Gastroesophageal sphincter (tissue), 4 donors: ENCODE data around the gene NEU1. TPM values are rescaled to one million over a fixed set of nuclear protein-coding genes. Genes with fewer than 3 reads are reported as not detected.
"Not testable (repeated sequence)": the region's sequence is repeated elsewhere in the genome, so short reads cannot be mapped to it uniquely, and the experiment has no call there.

ENCODE experiments used
- ATAC-seq: fragments of 150-250 bp; one replicate; pipeline ENCODE4 v1.9.1; 2016; ENCODE audit warnings: mild to moderate bottlenecking, moderate library complexity
- H3K27ac ChIP-seq, 4 donors: fragments of 200-600 bp; sonication (generic) in 3 of 4; 1 replicate in 3 of 4; 2 replicates in 1 of 4; pipeline ENCODE4 v1.5.1; 2016 to 2019
- H3K27me3 ChIP-seq: fragments of 200-600 bp; sonication (generic); one replicate; pipeline ENCODE4 v1.5.1; 2019
- H3K36me3 ChIP-seq, 2 donors: fragments of 200-600 bp; sonication (generic); one replicate each; pipeline ENCODE4 v1.5.1; 2019; ENCODE audit warnings: control low read depth in 1 of 2
- H3K4me1 ChIP-seq, 3 donors: fragments of 200-600 bp; sonication (generic); 1 replicate in 2 of 3; 2 replicates in 1 of 3; pipeline ENCODE4 v1.5.1; 2016 to 2019; ENCODE audit warnings: control low read depth in 2 of 3
- H3K4me3 ChIP-seq, 2 donors: fragments of 200-600 bp; sonication (generic); one replicate each; pipeline ENCODE4 v1.5.1; 2019; ENCODE audit warnings: mild to moderate bottlenecking in 1 of 2, moderate library complexity in 1 of 2
- H3K9me3 ChIP-seq, 3 donors: fragments of 200-600 bp; sonication (generic); one replicate each; pipeline ENCODE4 v1.5.1; 2017 to 2019; ENCODE audit warnings: control low read depth in 2 of 3
- EP300 ChIP-seq: sonication (generic); formaldehyde crosslinking; IDR thresholded peaks from one replicate; pipeline ENCODE4 v1.6.1; 2017; ENCODE audit warnings: antibody characterized with exemption, mild to moderate bottlenecking
- POLR2A ChIP-seq, 2 donors: fragments of 450-650 bp; IDR thresholded peaks; one replicate each; pipeline ENCODE4 v1.6.1; 2017; ENCODE audit warnings: antibody characterized with exemption in 2 of 2, mild to moderate bottlenecking in 2 of 2, moderate library complexity in 1 of 2
- POLR2AphosphoS5 ChIP-seq: sonication (generic); formaldehyde crosslinking; IDR thresholded peaks from one replicate; pipeline ENCODE4 v1.6.1; 2017; ENCODE audit warnings: antibody characterized with exemption
- WGBS, 2 donors: methylation state at CpG; one replicate each; pipeline ENCODE4 v1.1.5; 2018; ENCODE audit warnings: low coverage in 1 of 2; 5-methylcytosine and 5-hydroxymethylcytosine counted together
- total RNA-seq, 4 donors: library from RNA; depleted of rRNA; stranded (reverse); fragments of >200 nt; gene quantifications; one replicate each; pipeline ENCODE4 v1.1.0, GENCODE V29; 2016
- TF ChIP-seq, protein P1 (sequence below), 4 experiments: fragments of 200-600 bp in 2 of 4; fragments of 450-650 bp in 2 of 4; sonication (generic) in 1 of 4; IDR thresholded peaks; one replicate each; pipeline ENCODE4 v1.5.1; 2017 to 2019; ENCODE audit warnings: antibody characterized with exemption in 4 of 4, mild to moderate bottlenecking in 2 of 4, moderate library complexity in 2 of 4

The NEU1 gene
- 10 to 100 TPM; 28.2 to 39.1 (median 30.5) TPM for total RNA-seq

DNA sequence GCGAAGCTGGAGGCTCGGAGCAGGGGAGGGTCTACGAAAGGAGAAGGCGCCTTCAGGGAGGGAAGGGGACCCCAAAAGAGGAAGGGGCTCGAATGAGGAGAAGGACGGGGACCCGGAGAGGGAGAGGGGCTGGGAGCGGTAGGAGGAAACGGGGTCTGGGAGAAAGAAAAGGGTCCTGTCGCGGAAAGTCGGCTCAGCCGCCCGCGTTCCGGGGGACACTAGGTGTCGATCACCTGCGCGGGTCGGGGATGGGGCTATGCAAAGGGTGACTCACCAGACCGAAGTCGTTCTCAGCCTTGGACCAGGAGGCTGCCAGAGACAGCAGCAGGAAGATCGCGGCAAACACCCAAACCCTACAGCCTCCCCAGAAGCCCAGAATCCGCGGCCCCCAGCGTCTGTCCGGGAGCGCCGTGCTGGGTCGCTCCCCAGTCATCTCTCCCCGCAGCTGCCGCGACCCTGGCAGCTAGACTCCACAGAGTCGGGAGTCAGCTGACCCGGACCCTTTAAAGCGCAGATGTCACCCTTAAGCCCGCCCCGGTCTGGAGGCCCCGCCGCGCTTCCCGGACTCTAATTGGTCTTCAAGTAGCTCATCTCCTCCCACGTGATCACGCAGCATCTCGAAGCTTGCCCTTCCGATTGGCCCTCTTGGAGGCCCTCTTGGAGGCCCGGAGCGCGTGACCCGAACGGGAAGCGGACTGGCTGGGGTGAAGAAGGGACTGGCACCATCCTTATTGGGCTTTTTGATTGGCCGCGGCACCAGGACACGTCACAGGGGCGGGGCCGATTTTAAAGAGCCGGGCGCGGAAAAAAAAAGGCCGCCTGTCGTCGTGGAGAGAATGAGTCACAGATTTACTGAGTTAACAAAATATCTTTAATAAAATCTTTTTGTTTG is at the start of gene NEU1:
Gene NEU1, minus strand, starts transcription at position 478 of the 892 bp plus-strand sequence. Its CDS starts 45 bp downstream, at position 433.
- H3K4me1 ChIP-seq, result peaks cover 0 to 33% (median 6%) of the 10 kb centered on the region in 3 donors
- H3K27me3 ChIP-seq, result no peaks in the 10 kb centered on the region
- peak within 1 kb of the TSS; percentile 83 for H3K4me3 ChIP-seq
- ATAC-seq, result peak; percentile 98
- no peaks in the 10 kb centered on the region for H3K9me3 ChIP-seq
- H3K27ac ChIP-seq, result peak within 1 kb of the TSS; percentile 72 to 96 (median 93)
- peaks cover 0 to 38% of the 10 kb centered on the region in 2 donors for H3K36me3 ChIP-seq
- TF ChIP-seq, protein P1, sequence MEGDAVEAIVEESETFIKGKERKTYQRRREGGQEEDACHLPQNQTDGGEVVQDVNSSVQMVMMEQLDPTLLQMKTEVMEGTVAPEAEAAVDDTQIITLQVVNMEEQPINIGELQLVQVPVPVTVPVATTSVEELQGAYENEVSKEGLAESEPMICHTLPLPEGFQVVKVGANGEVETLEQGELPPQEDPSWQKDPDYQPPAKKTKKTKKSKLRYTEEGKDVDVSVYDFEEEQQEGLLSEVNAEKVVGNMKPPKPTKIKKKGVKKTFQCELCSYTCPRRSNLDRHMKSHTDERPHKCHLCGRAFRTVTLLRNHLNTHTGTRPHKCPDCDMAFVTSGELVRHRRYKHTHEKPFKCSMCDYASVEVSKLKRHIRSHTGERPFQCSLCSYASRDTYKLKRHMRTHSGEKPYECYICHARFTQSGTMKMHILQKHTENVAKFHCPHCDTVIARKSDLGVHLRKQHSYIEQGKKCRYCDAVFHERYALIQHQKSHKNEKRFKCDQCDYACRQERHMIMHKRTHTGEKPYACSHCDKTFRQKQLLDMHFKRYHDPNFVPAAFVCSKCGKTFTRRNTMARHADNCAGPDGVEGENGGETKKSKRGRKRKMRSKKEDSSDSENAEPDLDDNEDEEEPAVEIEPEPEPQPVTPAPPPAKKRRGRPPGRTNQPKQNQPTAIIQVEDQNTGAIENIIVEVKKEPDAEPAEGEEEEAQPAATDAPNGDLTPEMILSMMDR (IDR thresholded peaks at IDR 0.05), result peak in 1 of 4 experiments; percentile 7
- TF ChIP-seq POLR2AphosphoS5, result peak; percentile 93
- no peak for TF ChIP-seq EP300
- TF ChIP-seq POLR2A (IDR thresholded peaks at IDR 0.05), result peak; percentile 93 to 95
- WGBS, 2 donors, result 0 to 1% methylated on average over 9 to 55 of the region's 64 CpGs

DNA sequence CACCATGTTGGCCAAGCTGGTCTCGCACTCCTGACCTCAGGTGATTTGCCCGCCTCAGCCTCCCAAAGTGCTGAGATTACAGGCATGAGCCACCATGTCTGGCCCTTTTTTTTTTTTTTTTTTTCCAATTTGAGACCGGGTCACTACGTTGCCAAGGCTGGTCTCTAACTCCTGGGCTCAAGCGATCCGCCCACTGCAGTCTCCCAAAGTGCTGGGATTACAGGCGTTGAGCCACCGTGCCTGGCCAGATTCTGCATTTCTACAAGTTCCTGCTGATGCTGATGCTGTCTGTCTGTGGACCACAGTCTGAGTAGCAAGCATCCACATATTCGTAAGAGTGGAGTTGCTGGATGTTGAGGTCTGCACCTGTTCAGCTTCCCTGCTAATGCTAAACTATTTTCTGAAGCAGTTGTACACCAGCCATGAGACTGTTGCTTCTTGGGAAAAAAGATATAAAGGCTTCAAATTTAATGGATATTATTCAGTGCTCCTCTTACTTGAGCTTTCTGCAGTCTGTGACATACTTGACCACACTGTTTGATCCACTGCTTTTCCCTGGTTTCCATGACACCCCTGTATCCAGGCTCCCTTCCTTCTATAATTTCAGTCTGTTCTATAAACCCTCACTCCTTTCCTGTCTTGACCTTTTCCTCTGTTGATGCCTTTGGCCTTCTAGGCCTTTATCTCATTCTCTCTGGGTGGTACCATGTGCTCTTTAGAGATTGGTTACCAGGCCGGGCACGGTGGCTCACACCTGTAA is 49.4 kb upstream of the NEU1 start:
- no peak overlapping the region for H3K27ac ChIP-seq
- no peak for ATAC-seq
- TF ChIP-seq POLR2AphosphoS5, result no peak
- no peak for TF ChIP-seq POLR2A (IDR thresholded peaks at IDR 0.05)
- no peak for TF ChIP-seq EP300
- TF ChIP-seq, protein P1 (IDR thresholded peaks at IDR 0.05), result no peak
- H3K36me3 ChIP-seq, result no peaks in the 10 kb centered on the region
- H3K4me1 ChIP-seq, result no peaks in the 10 kb centered on the region
- H3K4me3 ChIP-seq, result no peak overlapping the region
- no peaks in the 10 kb centered on the region for H3K9me3 ChIP-seq
- 62 to 69% methylated on average over 5 to 10 of the region's 11 CpGs for WGBS, 2 donors
- no peaks in the 10 kb centered on the region for H3K27me3 ChIP-seq

DNA sequence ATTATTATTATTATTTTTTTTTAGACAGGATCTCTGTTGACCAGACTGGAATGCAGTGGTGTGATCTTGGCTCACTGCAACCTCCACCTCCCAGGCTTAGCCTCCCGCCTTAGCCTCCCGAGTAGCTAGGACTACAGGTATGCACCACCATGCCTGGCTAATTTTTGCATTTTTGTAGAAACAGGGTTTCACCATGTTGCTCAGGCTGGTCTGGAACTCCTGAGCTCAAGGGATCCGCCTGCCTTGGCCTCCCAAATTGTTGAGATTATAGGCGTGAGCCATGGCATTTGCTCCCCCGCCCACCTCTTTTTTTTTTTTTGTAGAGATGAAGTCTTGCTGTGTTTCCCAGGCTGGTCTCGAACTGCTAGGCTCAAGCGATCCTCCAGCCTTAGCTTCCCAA is 46.7 kb upstream of the NEU1 start:
- not testable (repeated sequence) for H3K4me1 ChIP-seq, ATAC-seq, H3K27ac ChIP-seq, H3K36me3 ChIP-seq, H3K9me3 ChIP-seq, H3K4me3 ChIP-seq, H3K27me3 ChIP-seq
- WGBS, 2 donors, result 70 to 83% methylated on average over 3 to 6 of the region's 7 CpGs

DNA sequence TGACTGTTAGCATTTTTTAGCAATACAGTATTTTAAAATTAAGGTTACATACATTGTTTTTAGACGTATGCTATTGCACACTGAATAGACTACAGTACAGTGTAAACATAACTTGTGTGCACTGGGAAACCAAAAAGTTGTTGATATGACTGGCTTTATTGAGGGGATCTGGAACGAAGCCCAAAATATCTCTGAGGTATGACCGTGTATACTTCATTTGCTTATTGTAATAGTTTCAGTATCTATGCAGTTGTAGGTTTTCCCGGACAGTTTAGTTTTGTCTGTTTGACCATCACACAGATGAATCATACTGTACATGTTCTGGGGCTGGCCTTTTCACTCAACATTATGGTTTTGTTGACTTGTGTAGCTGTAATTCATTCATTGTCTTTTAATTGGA is 46.2 kb upstream of the NEU1 start:
- WGBS, 2 donors, result 33 to 43% methylated on average over 4 of the region's 4 CpGs
- TF ChIP-seq EP300 (no peak), POLR2AphosphoS5 (no peak), POLR2A (IDR thresholded peaks at IDR 0.05) (no peak)
- TF ChIP-seq, protein P1 (IDR thresholded peaks at IDR 0.05), result no peak
- H3K9me3 ChIP-seq, result no peaks in the 10 kb centered on the region
- no peak for ATAC-seq
- no peak overlapping the region for H3K4me3 ChIP-seq
- no peak overlapping the region for H3K27ac ChIP-seq
- no peaks in the 10 kb centered on the region for H3K27me3 ChIP-seq
- no peaks in the 10 kb centered on the region for H3K36me3 ChIP-seq
- H3K4me1 ChIP-seq, result peaks cover 0 to 5% (median 0%) of the 10 kb centered on the region in 3 donors

DNA sequence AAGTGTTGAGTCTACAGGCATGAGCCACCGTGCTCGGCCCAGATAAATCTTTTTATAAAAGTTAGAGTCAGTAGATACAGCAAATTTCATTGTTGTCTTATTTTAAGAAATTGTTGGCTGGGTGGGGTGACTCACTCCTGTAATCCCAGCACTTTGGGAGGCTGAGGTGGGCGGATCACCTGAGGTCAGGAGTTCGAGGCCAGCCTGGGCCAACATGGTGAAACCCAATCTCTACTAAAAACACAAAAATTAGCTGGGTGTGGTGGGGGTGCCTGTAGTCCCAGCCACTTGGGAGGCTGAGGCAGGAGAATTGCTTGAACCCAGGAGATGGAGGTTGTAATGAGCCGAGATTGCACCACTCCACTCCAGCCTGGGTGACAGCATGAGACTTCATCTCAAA is 45.6 kb upstream of the NEU1 start:
- WGBS, 2 donors, result 87% methylated on average over 4 of the region's 5 CpGs; no CpG with 5 or more reads in 1 of the 2 donors
- H3K9me3 ChIP-seq, H3K27me3 ChIP-seq, H3K27ac ChIP-seq, H3K36me3 ChIP-seq, ATAC-seq, H3K4me3 ChIP-seq: not testable (repeated sequence)
- H3K4me1 ChIP-seq, result peaks cover 0 to 10% (median 0%) of the 10 kb centered on the region in 3 donors
